Activated T-cell treated with anti-CD3 and anti-CD28 coated beads for 4 hours (primary cell): ENCODE results near the gene CSMD2.

Experiments used
- DNase-seq: peaks from one replicate; pipeline ENCODE4 v3.0.0-alpha.2; 2020

CSMD2 gene

DNA sequence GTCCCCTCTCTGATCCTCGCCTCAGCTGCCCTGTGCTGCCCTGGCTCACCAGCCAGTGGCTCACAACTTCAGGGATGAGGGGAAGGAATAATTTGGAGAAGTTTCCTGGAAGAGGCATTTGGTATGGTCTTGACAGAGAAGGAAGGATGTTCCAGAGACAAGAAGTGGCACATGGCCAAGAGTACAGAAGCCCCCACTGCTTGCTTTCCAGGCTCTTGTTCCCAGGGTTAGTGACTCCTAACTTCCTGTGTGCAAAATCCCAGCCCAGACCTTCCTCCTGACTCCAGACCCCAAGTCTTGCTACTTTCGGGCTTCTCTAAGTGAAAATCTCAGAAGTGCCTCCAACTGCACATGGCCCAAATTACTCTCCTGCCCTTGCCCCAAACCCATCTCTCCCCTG lies 215.5 kb downstream of the CSMD2 start:
- DNase-seq: no peak

DNA sequence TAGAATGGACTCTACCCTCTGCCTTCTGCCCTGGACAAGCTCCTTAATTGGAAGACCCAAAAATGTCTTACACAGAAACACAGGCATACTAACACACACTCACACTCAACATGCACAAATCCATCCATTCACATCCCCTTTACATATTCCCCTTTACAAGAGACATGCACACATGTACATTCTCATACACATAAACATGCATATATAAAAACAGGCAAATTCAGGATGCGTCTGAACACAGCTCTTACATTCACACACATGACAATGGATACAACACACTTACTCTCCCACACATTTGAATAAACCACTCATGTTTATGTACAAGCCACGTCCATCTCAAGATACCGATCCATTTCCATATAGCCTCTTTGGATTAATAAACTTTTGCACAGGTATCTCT lies 216.7 kb downstream of the CSMD2 start:
- no peak for DNase-seq

DNA sequence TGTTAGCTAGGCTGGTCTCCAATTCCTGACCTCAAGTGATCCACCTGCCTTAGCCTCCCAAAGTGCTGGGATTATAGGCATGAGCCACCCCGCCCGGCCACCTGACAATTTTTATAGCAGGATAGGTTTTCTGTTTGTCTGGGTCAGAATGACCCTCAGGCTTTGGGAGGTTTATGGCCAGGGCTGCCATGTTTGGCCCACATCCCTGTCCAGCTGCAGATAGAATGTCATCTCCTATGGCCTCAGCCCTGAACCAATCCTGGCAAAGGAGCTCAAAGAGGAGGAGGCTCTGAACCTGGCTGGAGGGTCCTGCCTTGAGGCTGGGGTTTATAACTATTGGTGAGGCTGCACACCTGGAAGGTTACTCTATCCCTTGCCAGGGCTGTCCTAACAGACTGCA lies 218.2 kb downstream of the CSMD2 start:
- no peak for DNase-seq

DNA sequence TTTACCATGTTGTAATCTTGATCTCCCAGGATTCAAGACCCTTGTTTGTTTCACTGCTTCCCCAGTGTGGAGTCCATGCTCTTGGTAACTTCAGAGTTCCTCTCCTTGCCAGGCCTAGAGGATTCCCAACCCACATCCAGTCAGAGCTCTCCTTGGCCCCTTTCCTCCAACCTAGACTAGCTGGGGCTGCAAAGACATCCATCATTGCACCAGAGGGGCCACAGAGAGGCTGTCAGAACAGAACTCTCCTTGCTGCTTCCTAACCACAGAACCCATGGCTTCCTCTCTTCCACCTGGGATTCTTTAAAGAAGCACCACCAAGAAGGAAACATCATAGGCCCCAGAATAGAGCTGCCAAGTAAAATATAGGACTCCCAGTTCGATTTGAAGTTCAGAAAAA lies 220.2 kb downstream of the CSMD2 start:
- DNase-seq: no peak

DNA sequence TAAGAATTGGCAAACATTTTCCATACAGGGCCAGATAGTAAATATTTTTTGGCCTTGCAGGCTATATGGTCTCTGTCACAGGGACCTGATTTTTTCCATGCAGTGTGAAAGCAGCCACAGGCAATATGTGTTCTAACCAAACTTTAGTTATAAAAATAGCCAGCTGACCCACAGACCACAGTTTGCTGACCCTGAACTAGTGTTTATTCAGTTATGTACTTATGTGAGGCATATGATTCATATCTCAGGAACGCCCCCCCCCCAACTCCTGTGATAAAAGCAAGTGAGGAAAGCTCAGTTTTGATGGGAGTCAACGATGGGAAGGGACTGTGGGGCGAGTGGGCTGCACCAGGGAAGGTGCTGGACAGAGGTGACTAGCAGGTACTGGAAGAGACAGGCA lies 221.1 kb downstream of the CSMD2 start:
- no peak for DNase-seq

DNA sequence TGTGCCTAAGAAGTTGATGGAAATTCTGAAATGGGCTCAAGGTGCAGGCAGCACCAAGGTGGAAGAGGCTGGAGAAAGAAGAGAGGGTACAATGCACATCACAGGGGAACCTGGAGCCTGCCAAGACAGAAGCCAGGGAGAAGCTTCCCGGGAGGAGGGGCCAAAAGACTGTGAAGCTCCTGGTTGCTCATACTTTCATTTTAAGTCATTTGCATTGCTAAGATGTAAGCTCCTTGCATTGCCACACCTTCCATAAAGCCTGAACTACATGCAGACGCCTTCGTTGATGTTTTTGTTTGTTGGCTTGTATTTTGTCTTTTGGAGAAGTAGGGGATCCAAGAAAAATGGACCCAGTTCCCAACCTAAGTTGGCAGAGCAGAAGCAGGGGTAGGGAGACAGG lies 232.2 kb downstream of the CSMD2 start:
- DNase-seq: no peak

DNA sequence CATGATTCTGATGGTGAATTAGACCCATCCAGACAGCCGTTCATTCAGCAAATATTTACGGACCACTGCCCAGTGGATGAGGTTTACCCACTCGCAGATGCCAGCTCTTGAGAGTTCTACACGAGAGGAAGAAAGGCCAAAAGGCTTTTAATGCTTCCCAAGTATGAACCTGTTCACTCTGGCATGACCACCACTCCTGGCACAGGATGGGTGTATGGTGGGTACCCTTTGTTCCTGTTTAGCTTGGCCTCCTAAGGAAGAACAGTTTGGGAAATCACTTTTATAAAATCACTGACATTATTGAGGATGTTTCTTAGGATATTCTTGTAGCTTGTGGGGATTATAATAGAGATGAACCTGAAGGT lies 233.9 kb downstream of the CSMD2 start:
- no peak for DNase-seq

DNA sequence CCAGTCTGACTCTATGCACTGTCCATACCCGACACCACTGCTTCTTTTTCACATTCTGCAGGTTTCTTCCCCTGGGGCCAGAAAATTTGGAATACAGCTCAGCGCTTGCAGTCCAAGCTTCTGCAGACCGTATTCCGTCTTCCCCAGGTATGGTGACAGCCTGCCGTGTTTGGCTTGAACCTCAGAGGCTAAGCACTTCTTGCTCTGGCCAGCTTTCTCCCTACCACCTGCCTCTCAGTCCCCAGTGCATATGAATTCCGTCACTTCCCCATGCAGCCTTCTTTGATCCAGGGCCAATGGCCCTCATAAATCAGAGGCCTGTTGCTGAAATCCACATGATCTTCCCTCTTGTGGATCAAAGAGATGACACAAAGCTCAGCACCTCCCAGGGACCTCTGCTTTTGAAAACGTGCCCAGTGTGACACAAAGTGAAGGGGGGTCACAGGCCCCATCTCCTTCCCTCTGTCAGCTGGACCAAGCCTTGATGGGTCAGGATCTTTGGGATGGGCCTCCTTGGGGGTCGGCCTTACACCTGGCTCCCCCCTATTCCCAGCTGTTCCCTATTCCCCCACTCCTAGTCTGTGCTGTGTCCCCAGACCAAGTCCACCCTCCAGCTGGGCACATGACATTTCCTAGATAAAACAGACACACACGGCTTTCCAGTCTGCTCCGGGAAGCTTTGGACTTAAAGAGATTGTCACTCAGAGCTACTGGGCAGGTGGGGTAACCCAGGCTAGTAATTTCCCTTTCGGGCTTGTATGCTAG lies 234.5 kb downstream of the CSMD2 start:
- DNase-seq: no peak

DNA sequence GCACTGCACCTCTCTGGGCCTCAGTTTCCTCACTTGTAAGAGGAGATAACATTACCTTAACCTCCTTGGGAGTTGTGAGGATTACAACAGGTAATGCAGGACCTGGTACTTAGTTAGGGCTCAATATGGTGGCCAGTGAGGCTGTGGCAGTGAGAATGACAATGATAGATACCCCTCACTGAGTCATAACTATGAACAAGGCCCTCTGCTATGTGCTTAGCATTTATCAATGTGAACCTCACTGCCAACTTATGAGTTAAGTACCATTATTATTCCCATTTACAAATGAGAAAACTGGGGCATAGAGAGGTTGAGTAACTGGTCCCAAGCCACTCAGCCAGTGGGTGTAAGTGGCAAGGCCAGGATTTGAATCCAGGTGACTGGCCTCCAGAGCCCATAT lies 236.8 kb downstream of the CSMD2 start:
- no peak for DNase-seq

DNA sequence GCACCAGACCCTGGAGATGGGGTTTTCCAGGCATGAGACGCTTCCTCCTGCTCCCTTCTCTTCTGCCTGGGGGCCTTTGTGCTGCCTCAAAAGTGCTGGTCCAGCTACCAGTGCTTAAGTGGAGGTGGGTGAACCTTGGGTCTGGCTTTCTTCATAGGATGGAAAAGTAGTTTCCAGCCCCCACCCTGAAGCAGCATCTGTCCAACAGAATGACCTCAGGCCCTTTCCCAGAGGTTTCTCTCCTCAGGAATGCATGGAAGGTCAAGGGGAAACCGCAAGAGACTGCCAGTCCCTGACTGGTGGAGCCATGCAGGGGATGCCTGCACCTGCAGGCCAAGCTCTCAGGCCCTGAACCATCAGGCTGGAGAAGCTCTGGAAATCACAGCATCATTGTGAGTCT lies 237.3 kb downstream of the CSMD2 start:
- no peak for DNase-seq

DNA sequence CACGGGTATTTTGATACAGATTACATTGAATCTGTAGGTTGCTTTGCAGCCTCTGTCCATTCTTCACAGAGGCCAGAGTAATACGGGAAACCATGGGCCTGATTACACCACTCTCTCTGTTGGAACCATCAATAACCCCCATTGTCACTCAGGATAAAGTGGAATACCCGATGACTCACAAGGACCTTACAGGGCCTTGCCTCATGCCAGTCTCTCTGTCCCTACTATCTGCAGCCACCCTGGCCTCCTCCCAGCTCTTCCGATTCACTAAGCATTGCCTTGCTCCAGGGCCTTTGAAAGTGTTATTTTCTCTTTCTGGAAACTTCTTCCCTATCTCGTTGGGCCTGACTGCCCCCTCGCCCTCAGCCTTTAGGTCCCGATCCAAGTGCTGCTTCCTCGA lies 239.4 kb downstream of the CSMD2 start:
- DNase-seq: no peak

DNA sequence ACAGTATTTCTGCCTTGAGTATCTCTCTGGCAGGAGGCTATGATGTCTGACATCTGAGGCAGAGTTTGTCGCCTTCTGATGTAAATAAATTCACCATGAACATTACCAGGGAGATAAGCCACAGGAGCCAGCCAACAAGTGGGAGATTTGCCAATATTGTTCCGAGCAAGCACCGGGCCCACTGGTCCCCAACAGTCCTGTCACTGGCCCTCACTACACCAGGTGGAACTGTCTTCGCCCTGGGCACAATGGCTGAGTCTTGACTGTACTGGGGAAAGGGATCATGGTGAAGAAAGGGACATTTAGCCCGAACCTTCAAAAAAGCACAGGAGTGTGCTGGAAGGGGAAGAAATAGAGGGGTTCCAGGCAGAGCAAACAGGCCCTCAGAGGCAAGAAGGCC lies 243.7 kb downstream of the CSMD2 start:
- no peak for DNase-seq

DNA sequence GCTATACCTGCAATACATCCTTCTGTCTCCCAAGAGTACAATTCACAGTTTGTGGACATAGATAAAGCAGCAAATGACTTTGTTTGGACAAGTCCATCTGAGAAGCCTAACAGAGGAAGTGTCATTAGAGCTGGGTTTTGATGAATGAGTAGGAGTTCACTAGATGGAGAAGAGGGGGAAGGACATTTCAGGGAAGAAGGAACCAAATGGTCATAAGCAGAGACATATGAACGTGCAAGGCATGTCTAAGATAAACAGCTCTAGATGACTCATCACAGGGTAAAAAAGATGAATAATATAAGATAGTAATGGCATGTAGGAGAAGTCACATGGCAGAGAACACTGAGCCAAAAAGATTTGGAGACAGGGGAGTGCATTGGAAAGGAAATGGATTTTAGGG lies 246.7 kb downstream of the CSMD2 start:
- no peak for DNase-seq

DNA sequence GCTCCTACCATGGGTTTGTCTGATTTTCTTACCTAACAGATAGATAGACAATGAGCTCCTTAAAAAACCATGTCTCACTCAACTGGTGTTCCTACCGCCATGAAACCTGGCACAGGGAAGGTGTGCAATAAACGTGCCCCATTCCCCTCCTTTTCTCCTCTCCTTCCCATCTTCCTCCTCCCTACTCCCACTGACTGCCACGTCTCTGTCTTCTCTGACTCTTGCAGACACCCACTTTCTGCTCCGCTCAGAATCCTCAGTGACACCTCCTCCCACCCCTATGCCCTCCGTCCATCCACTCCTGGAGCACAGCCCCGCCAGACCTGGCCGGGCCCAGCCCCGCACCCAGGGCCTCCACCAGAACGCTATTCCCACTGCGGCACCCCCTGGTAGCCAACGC lies 248.2 kb downstream of the CSMD2 start:
- no peak for DNase-seq

DNA sequence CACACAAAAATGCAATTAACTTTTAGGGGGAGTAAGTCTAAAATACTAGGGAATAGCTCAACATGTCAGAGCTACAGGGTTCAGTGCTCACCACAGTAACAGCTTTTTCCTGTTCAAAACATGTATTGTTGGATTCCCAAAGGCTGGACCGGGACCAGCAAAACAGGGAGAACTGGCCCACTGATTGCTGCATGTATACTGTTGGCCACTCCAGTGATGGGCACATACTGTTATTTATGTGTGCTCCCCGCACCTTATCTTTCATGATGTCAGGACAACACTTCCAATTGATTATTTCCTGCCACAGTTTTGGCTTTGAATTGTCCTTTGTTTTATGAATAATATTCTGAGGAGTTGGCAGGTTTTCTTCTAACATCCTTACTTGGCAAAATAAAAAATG lies 250.5 kb downstream of the CSMD2 start:
- DNase-seq: no peak

DNA sequence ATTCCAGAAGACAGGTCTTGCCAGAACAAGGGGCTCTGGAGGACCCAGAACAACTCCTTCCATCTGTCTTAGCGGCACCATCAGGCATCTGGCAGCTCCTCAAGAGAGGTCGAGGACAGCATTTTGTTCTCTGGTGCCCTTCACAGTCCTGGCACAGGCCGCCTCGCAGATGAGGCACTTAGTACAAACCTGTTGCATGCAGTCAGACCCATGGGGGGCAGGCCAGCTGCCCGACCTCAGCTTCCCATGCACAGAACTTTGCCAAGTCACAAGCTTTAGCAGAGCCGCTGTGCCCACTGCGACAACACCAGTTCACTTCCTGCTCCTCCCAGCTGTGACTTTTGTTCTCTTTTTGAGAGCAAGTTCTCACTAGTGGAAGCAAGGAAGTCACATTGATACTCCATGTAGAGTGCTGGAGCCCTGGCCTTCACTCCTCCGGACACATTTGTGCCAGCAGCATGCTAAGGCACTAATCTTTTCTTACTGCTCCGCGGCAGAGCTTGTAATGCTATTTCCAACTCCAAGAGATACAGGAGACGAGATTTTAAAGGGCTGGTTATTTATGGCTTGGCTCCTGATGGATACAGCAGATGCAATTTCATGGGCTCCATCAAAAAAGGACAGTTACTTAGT lies 256.6 kb downstream of the CSMD2 start:
- DNase-seq: no peak

DNA sequence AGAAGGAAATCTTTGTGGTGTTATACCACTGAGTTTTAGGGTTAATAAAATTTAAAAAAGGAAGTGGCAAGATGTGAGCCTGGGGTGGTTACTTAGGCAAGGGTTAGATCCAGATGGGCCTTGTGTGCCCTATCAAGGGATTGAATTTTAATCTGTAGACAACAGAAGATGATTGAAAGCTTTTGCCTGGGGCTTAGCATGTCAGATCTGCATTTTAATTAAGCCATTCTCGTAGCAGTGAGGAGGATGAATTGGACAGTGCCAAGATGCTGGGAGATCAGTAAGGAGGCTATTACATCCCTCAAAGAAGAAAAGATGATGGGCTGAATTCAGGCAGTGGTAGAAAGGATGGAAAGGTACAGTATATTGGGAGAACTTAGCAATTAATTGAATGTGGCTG lies 258.9 kb downstream of the CSMD2 start:
- DNase-seq: no peak

DNA sequence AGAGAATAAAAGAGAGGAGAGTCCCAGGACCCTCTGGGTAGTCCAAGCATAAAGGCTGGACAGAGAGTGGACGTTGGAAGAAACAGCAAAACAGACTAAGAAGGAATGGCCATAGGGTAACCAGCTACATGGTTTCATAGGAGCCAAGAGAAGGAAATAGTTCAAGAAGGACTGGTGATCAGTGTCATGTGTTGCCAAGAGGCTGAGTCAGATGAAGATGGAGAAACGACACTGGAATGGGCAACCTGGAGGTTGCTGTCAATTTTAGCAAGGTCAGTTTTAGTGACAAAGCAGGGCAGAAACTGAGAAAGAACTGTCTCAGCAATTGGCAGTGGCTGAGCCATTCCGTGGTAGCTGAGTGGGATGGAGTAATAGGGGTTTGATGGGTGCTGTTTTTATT lies 259.8 kb downstream of the CSMD2 start:
- no peak for DNase-seq

DNA sequence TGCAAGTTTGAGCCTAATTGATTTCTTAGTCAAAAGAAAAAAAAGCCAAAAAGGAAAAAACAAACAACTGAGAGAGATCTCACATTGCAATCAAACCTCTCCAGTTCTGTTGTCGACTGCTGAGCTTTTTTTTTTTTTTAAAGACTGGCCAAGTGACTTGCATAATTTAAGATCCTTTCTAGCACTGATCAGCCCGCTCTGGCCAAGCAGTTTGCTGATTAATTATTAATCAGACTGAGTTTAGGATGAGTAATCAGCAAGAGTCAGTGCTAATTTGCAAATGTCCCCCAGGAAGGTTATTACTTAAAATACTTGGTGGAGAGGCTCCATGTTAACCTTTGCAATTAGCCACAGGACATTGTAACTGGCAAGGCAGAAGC lies 261.8 kb downstream of the CSMD2 start:
- no peak for DNase-seq

DNA sequence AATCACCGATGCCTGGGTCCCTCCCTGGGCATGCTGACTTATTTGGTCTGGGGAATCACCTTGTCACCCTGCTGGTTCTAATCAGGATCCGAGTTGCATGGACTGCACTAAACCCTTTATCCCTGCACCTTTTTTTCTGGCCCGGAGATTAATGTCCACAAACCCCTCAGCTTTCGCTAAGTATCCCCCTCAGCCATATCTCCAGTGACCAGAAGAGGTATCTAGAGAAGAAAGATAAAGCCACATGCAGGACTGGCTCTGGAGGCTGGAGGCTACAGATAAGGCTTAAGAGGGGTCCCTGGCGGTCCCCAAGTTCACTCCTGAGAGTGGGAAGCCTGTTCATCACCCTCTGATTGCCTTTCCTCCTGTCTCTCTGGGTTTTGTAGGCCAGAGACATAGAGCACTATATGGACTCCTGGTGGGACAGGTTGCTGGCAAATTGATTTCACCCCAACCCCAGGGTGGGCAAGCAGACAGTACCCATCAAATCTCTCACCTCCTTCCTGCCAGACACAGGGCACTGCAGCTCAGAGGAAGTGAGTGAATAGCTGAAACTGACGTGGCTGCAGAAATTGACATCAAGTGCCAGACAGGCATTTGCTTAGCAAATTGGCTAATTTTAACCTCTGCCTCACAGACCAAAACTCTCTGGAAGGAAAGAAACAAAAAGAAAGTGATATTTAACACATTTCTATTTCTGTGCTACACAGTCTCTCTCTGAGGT lies 262.4 kb downstream of the CSMD2 start:
- DNase-seq: no peak

DNA sequence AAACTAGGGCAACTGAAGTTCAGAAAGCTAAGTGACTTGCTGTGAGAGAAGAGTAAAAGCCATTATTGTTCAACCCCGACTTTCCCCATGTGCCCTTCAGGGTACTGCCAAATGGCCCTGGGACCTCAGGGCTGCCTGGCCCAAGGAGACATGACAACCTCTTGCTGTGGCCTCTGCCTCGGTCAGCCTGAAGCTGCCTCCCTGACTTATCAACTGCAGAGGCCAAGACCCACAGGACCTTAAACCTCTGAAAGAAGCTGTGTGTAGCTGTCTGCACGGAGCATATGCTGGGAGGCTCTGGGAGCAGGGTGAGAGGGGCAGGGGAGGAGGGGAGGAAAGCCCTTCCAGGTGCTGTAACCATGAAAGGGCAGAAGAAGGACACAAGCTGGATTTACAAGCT lies 265.3 kb downstream of the CSMD2 start:
- no peak for DNase-seq

DNA sequence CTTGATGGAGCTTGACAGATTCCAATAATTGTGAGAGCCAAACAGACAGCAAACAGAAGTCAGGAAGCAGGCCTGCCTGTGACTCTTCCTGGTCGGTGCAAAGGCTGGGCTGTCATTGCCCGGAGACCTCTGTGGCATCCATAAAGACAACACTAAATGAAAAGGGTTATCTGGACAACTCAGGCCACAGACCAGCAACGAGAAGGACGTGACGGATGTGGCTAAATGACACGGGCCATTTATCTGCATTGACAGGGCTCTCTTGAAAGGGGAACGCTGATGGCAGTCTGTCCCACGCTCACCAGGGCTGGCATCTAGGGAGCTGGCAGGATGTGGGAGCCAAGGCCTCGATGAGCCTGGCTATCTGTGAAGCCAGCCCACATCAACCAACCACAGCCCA lies 266.1 kb downstream of the CSMD2 start:
- DNase-seq: no peak

DNA sequence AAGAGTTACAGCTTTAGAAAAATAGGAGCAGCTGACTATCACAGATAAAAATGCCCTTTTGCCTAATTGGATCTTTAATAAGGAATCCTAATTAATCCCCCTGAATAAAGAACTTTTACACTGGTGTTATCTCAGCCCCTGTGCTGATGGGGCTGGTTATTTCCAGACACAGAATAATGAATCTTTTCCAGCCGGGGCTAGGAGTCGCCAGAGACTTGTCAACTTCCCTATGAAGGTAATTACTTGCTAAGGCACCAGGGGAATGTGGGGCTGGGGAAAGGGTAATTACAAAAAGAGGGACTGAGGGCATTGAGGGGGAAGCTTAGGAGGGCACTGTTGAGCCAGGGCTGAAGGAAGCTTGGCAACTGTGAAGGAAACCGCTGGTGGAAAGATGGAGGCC lies 266.6 kb downstream of the CSMD2 start:
- no peak for DNase-seq

DNA sequence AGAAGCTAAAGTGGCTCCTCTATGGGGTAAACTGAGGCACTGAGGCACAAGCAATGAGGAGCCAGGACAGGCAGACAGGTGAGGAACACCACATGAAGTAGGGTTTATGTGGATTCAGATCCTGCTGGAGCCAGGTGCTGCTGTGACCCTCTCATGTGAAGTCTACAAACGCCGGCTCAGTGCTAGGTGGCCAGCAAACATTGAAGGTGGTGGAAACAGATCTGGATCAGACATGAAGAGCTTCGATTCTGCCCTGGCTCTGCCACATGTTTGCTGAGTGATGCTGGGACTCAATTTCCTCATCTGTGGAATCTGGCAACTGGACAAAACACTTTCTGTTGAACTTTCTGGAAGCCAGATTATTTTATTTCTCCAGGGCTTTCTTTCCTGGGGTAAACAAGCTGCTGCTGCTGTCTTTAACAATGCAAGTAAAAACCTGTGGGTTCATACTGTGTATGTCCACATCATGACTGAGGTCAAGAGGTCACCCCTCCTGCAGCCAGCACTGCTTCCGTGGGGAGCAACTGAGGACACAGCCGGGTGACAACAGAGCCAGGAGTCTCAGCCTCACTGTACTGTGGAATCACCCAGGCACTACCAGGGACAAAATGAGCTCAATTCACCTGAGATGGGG lies 267.8 kb downstream of the CSMD2 start:
- no peak for DNase-seq
